Measurements from ENCODE around the gene MYL5. TPM values are rescaled to one million over a fixed set of nuclear protein-coding genes. Genes with fewer than 3 reads are reported as not detected.

The MYL5 gene
- total and polyA plus RNA-seq, 4 donors = 2.4 to 5.0 (median 4.7) TPM

- Histone ChIP-seq H3K9me3 (ENCODE audit: control insufficient read depth in 4 of 4, low read length in 3 of 4) (peaks cover 0 to 2% (median 0%) of the 10 kb centered on the region in 4 donors), H3K27ac (ENCODE audit: low read depth in 1 of 2, low read length in 2 of 2) (no peak overlapping the region), H3K4me1 (ENCODE audit: control insufficient read depth in 4 of 4, insufficient read depth in 4 of 4, low read length in 3 of 4) (no peaks in the 10 kb centered on the region), H3K36me3 (ENCODE audit: control insufficient read depth in 4 of 4, insufficient read depth in 3 of 4, low read depth in 1 of 4, low read length in 3 of 4) (no peaks in the 10 kb centered on the region), H3K27me3 (ENCODE audit: control insufficient read depth in 4 of 4, insufficient read depth in 4 of 4, low read length in 3 of 4) (no peaks in the 10 kb centered on the region), H3K4me3 (ENCODE audit: low read depth in 1 of 3, low read length in 3 of 3) (no peak overlapping the region), H3K9ac (ENCODE audit: low read depth in 1 of 2, low read length in 2 of 2) (no peak overlapping the region)
- DNase-seq (ENCODE audit: low spot score) = no peak
- 79% methylated on average over 20 of the region's 20 CpGs for WGBS
- TF ChIP-seq REST (IDR thresholded peaks at IDR 0.05) (no peak), FOXA1 (IDR thresholded peaks at IDR 0.05) (no peak), RXRA (IDR thresholded peaks at IDR 0.05) (no peak), ATF3 (IDR thresholded peaks at IDR 0.05) (no peak), EGR1 (IDR thresholded peaks at IDR 0.05; ENCODE audit: low read depth in 2 of 2) (no peak), SP1 (IDR thresholded peaks at IDR 0.05) (no peak), RAD21 (IDR thresholded peaks at IDR 0.05) (no peak), JUND (IDR thresholded peaks at IDR 0.05) (no peak), YY1 (IDR thresholded peaks at IDR 0.05) (no peak), FOXA2 (IDR thresholded peaks at IDR 0.05) (no peak), CTCF (IDR thresholded peaks at IDR 0.05; ENCODE audit: low read depth, low read length, missing input control) (no peak), HNF4A (conservative IDR thresholded peaks at IDR 0.05) (no peak), NR2F2 (IDR thresholded peaks at IDR 0.05) (no peak)
These were observed 47.9 kb upstream of the MYL5 start for GRCh38 chr4:626201-627091.

- H3K9me3 ChIP-seq (ENCODE audit: control insufficient read depth in 4 of 4, low read length in 3 of 4) = peaks cover 0 to 4% (median 0%) of the 10 kb centered on the region in 4 donors
- H3K4me3 ChIP-seq (ENCODE audit: low read depth in 1 of 3, low read length in 3 of 3) = no peak overlapping the region
- no peak for DNase-seq (ENCODE audit: low spot score)
- no peaks in the 10 kb centered on the region for H3K36me3 ChIP-seq (ENCODE audit: control insufficient read depth in 4 of 4, insufficient read depth in 3 of 4, low read depth in 1 of 4, low read length in 3 of 4)
- no peaks in the 10 kb centered on the region for H3K4me1 ChIP-seq (ENCODE audit: control insufficient read depth in 4 of 4, insufficient read depth in 4 of 4, low read length in 3 of 4)
- WGBS = 82% methylated on average over 14 of the region's 15 CpGs
- no peak overlapping the region for H3K27ac ChIP-seq (ENCODE audit: low read depth in 1 of 2, low read length in 2 of 2)
- no peaks in the 10 kb centered on the region for H3K27me3 ChIP-seq (ENCODE audit: control insufficient read depth in 4 of 4, insufficient read depth in 4 of 4, low read length in 3 of 4)
- TF ChIP-seq RAD21 (IDR thresholded peaks at IDR 0.05) = no peak
- no peak for TF ChIP-seq HNF4A (conservative IDR thresholded peaks at IDR 0.05)
- no peak for TF ChIP-seq FOXA2 (IDR thresholded peaks at IDR 0.05)
- no peak for TF ChIP-seq EGR1 (IDR thresholded peaks at IDR 0.05; ENCODE audit: low read depth in 2 of 2)
- no peak for TF ChIP-seq GABPA (IDR thresholded peaks at IDR 0.05 in 1 of 2, conservative IDR thresholded peaks at IDR 0.05 in 1 of 2)
- no peak for TF ChIP-seq ZBTB33 (IDR thresholded peaks at IDR 0.05)
- TF ChIP-seq TAF1 (conservative IDR thresholded peaks at IDR 0.05) = no peak
- TF ChIP-seq YY1 (IDR thresholded peaks at IDR 0.05) = no peak
- TF ChIP-seq HNF4G (IDR thresholded peaks at IDR 0.05) = no peak
- no peak for TF ChIP-seq ATF3 (IDR thresholded peaks at IDR 0.05)
- no peak for TF ChIP-seq JUND (IDR thresholded peaks at IDR 0.05)
- no peak for TF ChIP-seq RXRA (IDR thresholded peaks at IDR 0.05)
- TF ChIP-seq NR2F2 (IDR thresholded peaks at IDR 0.05) = no peak
- no peak for TF ChIP-seq FOXA1 (IDR thresholded peaks at IDR 0.05)
- TF ChIP-seq MAX (IDR thresholded peaks at IDR 0.05) = no peak
- no peak for TF ChIP-seq CTCF (IDR thresholded peaks at IDR 0.05; ENCODE audit: low read depth, low read length, missing input control)
- H3K9ac ChIP-seq (ENCODE audit: low read depth in 1 of 2, low read length in 2 of 2) = no peak overlapping the region
These were observed 46.8 kb upstream of the MYL5 start for GRCh38 chr4:627347-628125.

Measured in liver (tissue), 9 donors.